Measurements from ENCODE around the gene MYBPH. TPM values are rescaled to one million over a fixed set of nuclear protein-coding genes. Genes with fewer than 3 reads are reported as not detected.

The MYBPH gene
- polyA plus RNA-seq, 1 donor from 2014 or later, result not detected

DNA sequence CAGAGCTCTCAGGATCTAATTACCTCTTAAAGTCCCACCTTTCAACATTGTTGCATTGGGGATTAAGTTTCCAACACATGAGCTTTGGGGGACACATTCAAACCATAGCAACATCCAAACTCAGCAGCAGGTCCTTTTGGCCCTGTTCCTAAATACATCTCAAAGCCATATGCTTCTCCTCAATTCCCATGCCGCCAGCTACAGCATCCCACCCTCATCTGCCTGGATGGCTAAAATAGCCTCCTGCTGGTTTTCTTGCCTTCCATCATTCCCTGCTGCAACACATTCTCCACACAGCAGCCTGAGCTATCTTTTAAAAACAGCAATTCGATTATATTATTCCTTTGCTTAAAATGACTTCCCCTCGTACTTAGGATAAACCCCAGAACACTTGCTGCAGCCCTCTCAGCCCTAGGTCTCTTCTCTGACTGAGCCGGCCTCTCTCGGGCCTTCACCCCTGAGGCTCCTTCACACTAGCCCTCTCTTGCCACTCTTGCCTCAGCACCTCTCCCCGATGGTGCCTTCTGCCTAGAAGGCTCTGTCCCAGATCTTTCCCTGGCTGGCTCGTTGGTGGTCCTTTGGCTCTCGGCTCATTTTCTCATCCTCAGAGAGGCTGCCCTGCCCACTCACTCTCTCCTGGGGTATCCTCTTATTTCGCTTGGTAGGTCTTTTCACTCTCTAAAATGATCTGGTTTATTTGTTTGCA, 16.5 kb downstream of the MYBPH start:
- no peaks in the 10 kb centered on the region for H4K20me1 ChIP-seq (ENCODE audit: insufficient read depth)
- H3K9ac ChIP-seq (ENCODE audit: low read length), result no peak overlapping the region
- H3K9me2 ChIP-seq (ENCODE audit: insufficient read depth, low read length), result no peaks in the 10 kb centered on the region
- H3K9me3 ChIP-seq (ENCODE audit: low read length), result no peaks in the 10 kb centered on the region
- H3K79me2 ChIP-seq (replicated peaks; ENCODE audit: insufficient read depth, low read length), result no peaks in the 10 kb centered on the region
- H3K4me2 ChIP-seq (ENCODE audit: low read length), result no peak overlapping the region
- no peaks in the 10 kb centered on the region for H3F3A ChIP-seq (ENCODE audit: insufficient read depth, low read length, poor library complexity, severe bottlenecking)
- TF ChIP-seq EZH2 (IDR thresholded peaks at IDR 0.05; ENCODE audit: borderline replicate concordance, insufficient read depth, low read length, poor library complexity, severe bottlenecking) (no peak), RAD21 (conservative IDR thresholded peaks at IDR 0.05) (no peak), SMC3 (conservative IDR thresholded peaks at IDR 0.05; ENCODE audit: poor library complexity) (no peak), EP300 (conservative IDR thresholded peaks at IDR 0.05; ENCODE audit: poor library complexity, severe bottlenecking) (no peak), TAF1 (IDR thresholded peaks at IDR 0.05; ENCODE audit: low read depth) (no peak), MXI1 (conservative IDR thresholded peaks at IDR 0.05; ENCODE audit: poor library complexity, severe bottlenecking) (no peak), POLR2AphosphoS5 (IDR thresholded peaks at IDR 0.05) (no peak)
- TF ChIP-seq, protein P1, sequence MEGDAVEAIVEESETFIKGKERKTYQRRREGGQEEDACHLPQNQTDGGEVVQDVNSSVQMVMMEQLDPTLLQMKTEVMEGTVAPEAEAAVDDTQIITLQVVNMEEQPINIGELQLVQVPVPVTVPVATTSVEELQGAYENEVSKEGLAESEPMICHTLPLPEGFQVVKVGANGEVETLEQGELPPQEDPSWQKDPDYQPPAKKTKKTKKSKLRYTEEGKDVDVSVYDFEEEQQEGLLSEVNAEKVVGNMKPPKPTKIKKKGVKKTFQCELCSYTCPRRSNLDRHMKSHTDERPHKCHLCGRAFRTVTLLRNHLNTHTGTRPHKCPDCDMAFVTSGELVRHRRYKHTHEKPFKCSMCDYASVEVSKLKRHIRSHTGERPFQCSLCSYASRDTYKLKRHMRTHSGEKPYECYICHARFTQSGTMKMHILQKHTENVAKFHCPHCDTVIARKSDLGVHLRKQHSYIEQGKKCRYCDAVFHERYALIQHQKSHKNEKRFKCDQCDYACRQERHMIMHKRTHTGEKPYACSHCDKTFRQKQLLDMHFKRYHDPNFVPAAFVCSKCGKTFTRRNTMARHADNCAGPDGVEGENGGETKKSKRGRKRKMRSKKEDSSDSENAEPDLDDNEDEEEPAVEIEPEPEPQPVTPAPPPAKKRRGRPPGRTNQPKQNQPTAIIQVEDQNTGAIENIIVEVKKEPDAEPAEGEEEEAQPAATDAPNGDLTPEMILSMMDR (IDR thresholded peaks at IDR 0.05; ENCODE audit: poor library complexity, severe bottlenecking), result no peak
- TF ChIP-seq, protein P2, sequence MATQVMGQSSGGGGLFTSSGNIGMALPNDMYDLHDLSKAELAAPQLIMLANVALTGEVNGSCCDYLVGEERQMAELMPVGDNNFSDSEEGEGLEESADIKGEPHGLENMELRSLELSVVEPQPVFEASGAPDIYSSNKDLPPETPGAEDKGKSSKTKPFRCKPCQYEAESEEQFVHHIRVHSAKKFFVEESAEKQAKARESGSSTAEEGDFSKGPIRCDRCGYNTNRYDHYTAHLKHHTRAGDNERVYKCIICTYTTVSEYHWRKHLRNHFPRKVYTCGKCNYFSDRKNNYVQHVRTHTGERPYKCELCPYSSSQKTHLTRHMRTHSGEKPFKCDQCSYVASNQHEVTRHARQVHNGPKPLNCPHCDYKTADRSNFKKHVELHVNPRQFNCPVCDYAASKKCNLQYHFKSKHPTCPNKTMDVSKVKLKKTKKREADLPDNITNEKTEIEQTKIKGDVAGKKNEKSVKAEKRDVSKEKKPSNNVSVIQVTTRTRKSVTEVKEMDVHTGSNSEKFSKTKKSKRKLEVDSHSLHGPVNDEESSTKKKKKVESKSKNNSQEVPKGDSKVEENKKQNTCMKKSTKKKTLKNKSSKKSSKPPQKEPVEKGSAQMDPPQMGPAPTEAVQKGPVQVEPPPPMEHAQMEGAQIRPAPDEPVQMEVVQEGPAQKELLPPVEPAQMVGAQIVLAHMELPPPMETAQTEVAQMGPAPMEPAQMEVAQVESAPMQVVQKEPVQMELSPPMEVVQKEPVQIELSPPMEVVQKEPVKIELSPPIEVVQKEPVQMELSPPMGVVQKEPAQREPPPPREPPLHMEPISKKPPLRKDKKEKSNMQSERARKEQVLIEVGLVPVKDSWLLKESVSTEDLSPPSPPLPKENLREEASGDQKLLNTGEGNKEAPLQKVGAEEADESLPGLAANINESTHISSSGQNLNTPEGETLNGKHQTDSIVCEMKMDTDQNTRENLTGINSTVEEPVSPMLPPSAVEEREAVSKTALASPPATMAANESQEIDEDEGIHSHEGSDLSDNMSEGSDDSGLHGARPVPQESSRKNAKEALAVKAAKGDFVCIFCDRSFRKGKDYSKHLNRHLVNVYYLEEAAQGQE (IDR thresholded peaks at IDR 0.05; ENCODE audit: borderline replicate concordance), result no peak
- H3K36me3 ChIP-seq (ENCODE audit: insufficient read depth, low read length), result no peaks in the 10 kb centered on the region
- H2AFZ ChIP-seq (ENCODE audit: low read depth, low read length), result no peak overlapping the region
- H3K27ac ChIP-seq (ENCODE audit: low read length), result no peak overlapping the region
- no peak overlapping the region for H3K4me3 ChIP-seq (ENCODE audit: low read length)
- no peaks in the 10 kb centered on the region for H3K27me3 ChIP-seq (ENCODE audit: insufficient read depth, low read depth, low read length)

DNA sequence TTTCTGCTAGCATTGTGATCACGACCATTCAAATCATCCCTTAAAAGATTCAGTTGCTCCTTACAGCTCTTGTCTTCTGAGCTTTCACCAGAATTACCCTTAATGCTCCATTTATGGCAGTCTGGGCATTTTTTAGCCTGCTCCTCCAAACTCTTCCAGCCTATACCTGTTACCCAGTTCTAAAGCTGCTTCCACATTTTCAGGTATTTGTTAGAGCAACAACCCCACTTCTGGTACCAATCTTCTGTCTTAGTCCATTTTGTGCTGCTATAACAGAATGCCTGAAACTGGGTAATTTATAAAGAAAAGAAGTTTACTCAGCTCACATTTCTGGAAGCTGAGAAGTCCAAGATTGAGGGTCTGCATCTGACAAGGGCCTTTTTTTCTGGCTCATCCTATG, 17.2 kb downstream of the MYBPH start:
- no peak overlapping the region for H3K4me2 ChIP-seq (ENCODE audit: low read length)
- no peak overlapping the region for H3K4me3 ChIP-seq (ENCODE audit: low read length)
- no peaks in the 10 kb centered on the region for H3K27me3 ChIP-seq (ENCODE audit: insufficient read depth, low read depth, low read length)
- H3K36me3 ChIP-seq (ENCODE audit: insufficient read depth, low read length), result no peaks in the 10 kb centered on the region
- H3F3A ChIP-seq (ENCODE audit: insufficient read depth, low read length, poor library complexity, severe bottlenecking), result no peaks in the 10 kb centered on the region
- TF ChIP-seq POLR2AphosphoS5 (IDR thresholded peaks at IDR 0.05) (no peak), MXI1 (conservative IDR thresholded peaks at IDR 0.05; ENCODE audit: poor library complexity, severe bottlenecking) (no peak), SMC3 (conservative IDR thresholded peaks at IDR 0.05; ENCODE audit: poor library complexity) (no peak), TAF1 (IDR thresholded peaks at IDR 0.05; ENCODE audit: low read depth) (no peak)
- H3K27ac ChIP-seq (ENCODE audit: low read length), result no peak overlapping the region
- H3K9ac ChIP-seq (ENCODE audit: low read length), result no peak overlapping the region
- no peaks in the 10 kb centered on the region for H3K9me3 ChIP-seq (ENCODE audit: low read length)
- no peak overlapping the region for H2AFZ ChIP-seq (ENCODE audit: low read depth, low read length)
- H4K20me1 ChIP-seq (ENCODE audit: insufficient read depth), result no peaks in the 10 kb centered on the region
- no peaks in the 10 kb centered on the region for H3K79me2 ChIP-seq (replicated peaks; ENCODE audit: insufficient read depth, low read length)
- H3K9me2 ChIP-seq (ENCODE audit: insufficient read depth, low read length), result no peaks in the 10 kb centered on the region

Data from neural cell (in vitro differentiated cells).